ENCODE results near the gene NISCH.

Gene NISCH

GRCh38 chr3:52471371-52472238, 16.2 kb downstream of the NISCH start:
- no peak for DNase-seq (ENCODE audit: low read depth)

- no peak for DNase-seq (ENCODE audit: low read depth)
Measured at GRCh38 chr3:52472239-52473000, 17.0 kb downstream of the NISCH start.

- DNase-seq (ENCODE audit: low read depth) = no peak
Measured at GRCh38 chr3:52473026-52473425, 17.6 kb downstream of the NISCH start.

GRCh38 chr3:52477076-52477795, 21.8 kb downstream of the NISCH start:
- no peak for DNase-seq (ENCODE audit: low read depth)

- DNase-seq (ENCODE audit: low read depth) = no peak
Measured at GRCh38 chr3:52477796-52478095, 22.3 kb downstream of the NISCH start.

GRCh38 chr3:52479037-52479876, 23.9 kb downstream of the NISCH start:
- DNase-seq (ENCODE audit: low read depth) = no peak

GRCh38 chr3:52479877-52480575, 24.6 kb downstream of the NISCH start:
- DNase-seq (ENCODE audit: low read depth) = no peak

GRCh38 chr3:52480768-52481715, 25.6 kb downstream of the NISCH start:
- no peak for DNase-seq (ENCODE audit: low read depth)

GRCh38 chr3:52481819-52482521, 26.6 kb downstream of the NISCH start:
- DNase-seq (ENCODE audit: low read depth) = no peak

- DNase-seq (ENCODE audit: low read depth) = no peak
Measured at GRCh38 chr3:52483081-52483480, 27.7 kb downstream of the NISCH start.

GRCh38 chr3:52483577-52484381, 28.4 kb downstream of the NISCH start:
- no peak for DNase-seq (ENCODE audit: low read depth)

- no peak for DNase-seq (ENCODE audit: low read depth)
Measured at GRCh38 chr3:52484680-52485461, 29.5 kb downstream of the NISCH start.

- DNase-seq (ENCODE audit: low read depth) = no peak
Measured at GRCh38 chr3:52487050-52487787, 31.8 kb downstream of the NISCH start.

GRCh38 chr3:52487788-52488691, 32.6 kb downstream of the NISCH start:
- no peak for DNase-seq (ENCODE audit: low read depth)

- no peak for DNase-seq (ENCODE audit: low read depth)
Measured at GRCh38 chr3:52488746-52489145, 33.3 kb downstream of the NISCH start.

GRCh38 chr3:52489453-52489852, 34.0 kb downstream of the NISCH start:
- DNase-seq (ENCODE audit: low read depth) = no peak
